ENCODE measurements around the gene EEF2K.
"Not testable (repeated sequence)": the region's sequence is repeated elsewhere in the genome, so short reads cannot be mapped to it uniquely, and the experiment has no call there.

EEF2K gene

DNA sequence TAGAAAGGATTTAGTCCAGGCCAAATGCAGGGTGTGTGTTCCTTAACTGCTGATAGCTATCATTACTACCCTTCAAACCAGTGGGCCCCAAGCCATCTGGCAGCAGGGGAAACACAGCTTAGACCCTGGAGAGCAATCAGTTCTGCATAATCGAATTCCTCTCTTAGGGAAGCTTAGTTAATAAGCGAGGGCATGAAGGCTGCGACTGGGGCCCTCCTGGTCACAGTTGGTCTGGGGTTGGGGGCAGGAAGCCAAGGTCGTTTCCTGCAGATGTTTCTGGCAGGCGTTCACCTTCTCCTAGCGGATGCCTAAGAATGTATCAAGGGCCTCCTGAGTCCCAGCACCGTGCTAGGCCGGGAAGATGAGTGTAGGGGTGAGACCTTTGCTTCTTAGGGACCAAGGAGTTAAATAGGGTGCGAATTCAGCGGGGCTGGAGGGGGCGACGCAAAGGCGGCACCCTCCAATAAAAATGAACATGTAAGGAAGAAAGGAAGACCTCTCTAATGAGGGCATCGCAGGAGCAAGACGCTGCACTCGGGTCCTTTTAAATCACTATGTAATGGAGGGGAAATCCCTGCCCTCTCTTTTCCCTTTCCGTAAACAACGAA, 16.5 kb upstream of the EEF2K start:
- no peak for DNase-seq (ENCODE audit: insufficient read length, low spot score)
- FAIRE-seq: no peak

- DNase-seq (ENCODE audit: insufficient read length, low spot score) (peak; percentile 86), FAIRE-seq (peak; percentile 69)
Measured at GRCh38 chr16:22190081-22190775, 15.8 kb upstream of the EEF2K start.

DNA sequence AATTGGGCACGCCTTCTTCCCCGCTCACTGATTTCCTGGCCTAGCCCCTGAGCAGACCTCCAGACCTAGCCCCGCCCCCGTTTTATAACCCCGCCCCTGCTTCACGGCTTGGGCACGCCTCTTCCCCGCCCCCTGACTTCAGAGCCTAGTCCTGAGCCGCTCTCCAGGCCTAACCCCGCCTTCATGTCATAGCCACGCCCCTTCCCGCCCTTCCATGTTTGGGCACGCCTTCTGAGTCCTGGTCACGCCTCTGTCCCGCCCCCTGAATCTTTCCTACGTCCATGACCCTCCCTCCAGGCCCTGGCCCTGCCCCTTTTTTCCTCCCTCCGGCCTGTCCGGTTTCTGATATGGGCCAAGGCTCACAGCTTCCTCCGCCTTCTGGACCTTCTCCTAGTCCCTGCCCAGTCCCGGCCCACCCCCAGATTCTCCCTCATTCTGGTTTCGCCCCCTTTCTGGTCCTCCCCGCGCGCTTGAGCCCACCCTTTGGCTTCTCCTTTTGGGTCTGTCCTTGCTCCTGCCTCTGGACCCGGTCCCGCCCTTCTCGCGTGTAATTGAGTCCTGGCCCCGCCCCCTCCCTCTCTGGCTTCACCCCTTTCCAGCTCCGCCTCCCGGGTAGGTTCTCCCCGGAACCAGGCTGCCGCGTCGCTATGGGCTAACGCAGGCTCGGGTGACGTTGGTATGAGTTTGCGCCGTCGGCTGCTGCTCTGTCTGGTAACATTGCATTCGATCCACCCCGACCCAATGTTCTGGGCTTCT, 15.1 kb upstream of the EEF2K start:
- DNase-seq (ENCODE audit: insufficient read length, low spot score) (peak; percentile 87), FAIRE-seq (peak; percentile 54)

DNA sequence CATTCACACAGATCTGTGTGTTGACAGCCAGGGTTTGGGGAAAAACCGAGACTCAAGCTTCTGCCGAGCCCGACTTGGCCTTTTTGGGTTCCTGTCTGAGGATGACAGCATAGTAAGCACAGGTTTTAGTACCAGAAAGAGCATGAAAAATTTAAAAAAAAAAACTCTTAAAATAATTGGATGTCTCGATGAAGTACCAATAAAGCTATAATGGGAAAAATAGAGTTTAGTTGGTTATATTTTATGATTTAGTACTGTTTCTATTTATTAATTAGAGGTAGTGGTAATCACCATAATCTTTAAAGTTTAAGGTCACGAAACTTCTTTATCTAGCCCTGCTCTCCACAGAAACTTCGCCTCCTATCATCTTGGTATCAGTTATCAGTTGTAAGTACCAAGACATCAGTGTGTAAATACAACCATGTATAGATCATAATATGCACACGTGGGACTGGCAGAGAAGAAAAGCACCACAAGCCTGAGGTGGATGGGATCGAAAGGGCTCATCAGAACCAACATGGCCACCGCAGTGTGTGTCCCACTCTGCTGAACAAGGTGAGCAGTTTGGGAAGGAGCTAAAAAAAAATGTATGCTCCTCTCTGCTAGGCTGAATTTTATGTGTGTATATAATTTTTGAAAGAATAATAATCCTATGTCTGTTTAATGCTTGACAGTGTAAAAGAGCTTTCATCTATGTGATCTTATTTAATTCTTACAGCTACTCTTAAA, 14.4 kb upstream of the EEF2K start:
- DNase-seq (ENCODE audit: insufficient read length, low spot score): no peak
- no peak for FAIRE-seq

DNA sequence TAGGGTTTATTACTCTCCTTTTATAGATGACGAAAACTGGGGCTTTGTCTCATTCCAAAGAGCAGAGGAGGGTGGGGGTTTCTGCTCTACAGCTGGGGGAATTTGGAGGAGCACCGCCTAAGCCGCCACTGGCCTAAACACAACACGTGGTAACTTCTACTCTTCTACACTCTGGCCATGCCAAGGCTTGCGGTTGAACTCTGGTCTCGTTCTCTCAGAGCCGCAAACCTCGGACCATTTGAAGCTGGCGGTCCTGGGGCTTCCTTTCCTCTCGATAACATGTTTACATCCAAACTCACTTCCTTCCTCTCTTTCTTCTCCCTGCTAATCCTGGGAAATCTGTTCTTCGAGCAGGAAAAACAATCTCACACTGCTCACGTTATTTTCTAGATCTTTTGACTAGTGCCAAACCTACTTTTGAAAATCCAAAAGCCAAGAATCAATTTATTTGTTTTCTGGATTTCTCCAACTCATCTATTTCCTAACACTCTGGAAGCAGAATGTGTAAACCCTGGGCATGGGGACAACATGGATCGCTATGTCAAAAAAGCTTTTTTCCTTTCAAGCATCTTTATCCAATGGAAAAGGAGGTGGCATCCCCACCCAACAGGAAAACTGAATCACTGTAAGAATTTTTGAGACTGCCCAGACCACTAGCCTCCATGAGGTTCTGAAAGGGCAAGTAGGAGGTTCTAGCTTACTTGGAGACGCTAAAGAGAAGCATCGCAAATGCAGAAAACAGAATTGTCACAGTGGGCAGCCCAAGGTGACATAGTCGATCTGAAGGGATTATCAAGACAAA, 13.6 kb upstream of the EEF2K start:
- no peak for DNase-seq (ENCODE audit: insufficient read length, low spot score)
- no peak for FAIRE-seq

DNA sequence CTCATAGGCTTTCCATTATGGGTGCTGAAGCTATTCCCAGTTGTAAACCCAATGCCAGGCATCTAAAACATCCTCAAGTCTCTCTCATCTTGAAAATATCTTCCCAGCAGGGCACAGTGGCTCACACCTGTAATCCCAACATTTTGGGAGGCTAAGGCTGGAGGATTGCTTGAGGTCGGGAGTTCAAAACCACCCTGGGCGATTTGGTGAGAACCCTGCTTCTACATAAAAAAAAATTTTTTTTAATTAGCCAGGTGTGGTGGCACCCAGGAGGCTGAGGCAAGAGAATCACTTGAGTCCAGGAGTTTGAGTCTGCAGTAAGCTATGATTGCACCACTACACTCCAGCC, 13.0 kb upstream of the EEF2K start:
- no peak for DNase-seq (ENCODE audit: insufficient read length, low spot score)
- no peak for FAIRE-seq

DNA sequence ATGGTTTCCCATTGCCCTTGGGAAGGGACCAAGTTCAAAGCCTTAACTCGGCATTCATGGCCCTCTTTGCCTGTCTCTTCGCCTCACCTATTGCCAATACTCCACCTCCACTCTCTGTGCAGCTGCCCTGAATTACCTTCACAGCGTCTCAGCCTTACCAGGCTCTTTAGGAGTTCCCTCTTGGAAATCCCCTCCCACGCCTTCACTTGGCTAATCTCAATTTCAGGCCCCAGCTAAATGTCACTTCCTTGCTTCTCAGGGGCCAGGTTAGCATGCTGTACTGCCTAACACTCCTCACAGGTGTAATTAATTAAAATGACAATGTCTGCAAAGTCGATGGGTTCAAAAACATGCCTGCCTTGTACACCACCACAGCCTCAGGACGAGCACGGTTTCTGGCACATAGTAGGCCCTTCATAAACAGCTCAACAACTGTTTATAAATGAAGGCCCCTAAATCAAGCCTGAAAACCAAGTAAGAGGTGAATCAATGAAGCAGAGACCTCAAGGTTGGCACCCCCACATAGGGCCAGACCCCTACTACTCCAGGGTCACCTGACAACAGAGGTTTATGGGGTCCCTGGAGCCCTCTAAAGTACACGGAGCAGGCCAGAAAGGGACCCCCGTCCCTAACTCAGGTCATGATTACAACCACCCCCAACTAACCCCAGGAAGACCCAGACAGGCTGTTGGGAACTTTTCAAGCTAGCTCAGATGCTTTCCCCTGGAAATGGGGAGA, 11.2 kb upstream of the EEF2K start:
- DNase-seq (ENCODE audit: insufficient read length, low spot score): no peak
- no peak for FAIRE-seq

DNA sequence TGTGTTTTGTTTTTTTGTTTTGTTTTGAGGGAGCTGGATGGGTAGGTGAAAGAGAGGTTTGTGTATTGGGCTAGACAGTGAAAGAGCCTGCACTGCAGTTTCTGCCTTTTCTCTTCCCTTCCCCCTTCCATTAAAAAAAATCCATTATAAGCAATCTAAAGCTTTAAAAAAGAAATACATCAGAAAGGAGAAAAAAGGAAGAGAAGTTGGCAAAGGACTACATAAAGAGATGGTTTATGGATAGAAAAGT, 10.7 kb upstream of the EEF2K start:
- FAIRE-seq (no peak), DNase-seq (ENCODE audit: insufficient read length, low spot score) (no peak)

DNA sequence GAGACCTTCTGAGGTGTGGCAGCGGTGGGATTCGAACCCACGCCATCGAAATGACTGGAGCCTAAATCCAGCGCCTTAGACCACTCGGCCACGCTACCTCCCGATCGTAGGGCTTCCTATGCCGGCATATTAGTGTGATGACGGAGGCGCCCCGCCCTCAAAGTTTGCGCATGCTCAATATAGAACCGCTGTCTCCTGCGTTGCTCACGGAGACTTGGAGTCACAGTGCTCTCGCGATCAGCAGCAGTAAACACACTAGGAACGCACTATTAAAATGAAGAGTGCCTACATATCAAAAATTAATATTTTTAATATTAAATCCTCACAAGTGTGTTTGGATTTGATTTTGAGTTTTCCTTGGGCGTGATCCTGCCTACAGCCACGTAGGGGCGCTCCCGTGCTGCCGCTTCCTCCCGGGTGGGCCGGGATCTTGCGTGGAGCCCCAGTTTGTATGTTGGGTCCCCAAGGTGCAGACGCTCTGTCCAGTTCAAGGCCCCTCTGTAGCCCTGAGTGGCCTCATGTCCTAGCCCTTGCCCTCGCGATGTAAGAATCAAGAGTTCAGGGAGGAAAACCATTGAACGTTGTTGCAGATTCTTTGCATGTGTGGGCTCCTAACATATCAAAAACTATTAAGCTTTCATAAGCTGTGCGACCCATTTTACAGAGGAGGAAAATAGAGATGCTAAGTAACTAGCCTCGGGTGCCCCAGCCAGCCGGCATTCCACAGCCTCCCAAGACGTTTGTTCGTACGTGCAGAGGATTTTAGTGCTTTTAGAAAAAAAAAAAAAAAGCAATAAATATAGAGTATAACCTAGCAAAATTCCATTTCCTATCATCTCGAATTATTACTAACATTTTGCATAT, 10.2 kb upstream of the EEF2K start:
- FAIRE-seq: no peak
- DNase-seq (ENCODE audit: insufficient read length, low spot score): peak; percentile 73

GRCh38 chr16:22196559-22197168, 9.4 kb upstream of the EEF2K start:
- not testable (repeated sequence) for FAIRE-seq; DNase-seq (ENCODE audit: insufficient read length, low spot score)

GRCh38 chr16:22198547-22199293, 7.4 kb upstream of the EEF2K start:
- FAIRE-seq (no peak), DNase-seq (ENCODE audit: insufficient read length, low spot score) (no peak)

GRCh38 chr16:22202261-22202637, 3.8 kb upstream of the EEF2K start:
- DNase-seq (ENCODE audit: insufficient read length, low spot score) (no peak), FAIRE-seq (no peak)

GRCh38 chr16:22203091-22203490, 3.0 kb upstream of the EEF2K start:
- no peak for DNase-seq (ENCODE audit: insufficient read length, low spot score)
- no peak for FAIRE-seq

DNA sequence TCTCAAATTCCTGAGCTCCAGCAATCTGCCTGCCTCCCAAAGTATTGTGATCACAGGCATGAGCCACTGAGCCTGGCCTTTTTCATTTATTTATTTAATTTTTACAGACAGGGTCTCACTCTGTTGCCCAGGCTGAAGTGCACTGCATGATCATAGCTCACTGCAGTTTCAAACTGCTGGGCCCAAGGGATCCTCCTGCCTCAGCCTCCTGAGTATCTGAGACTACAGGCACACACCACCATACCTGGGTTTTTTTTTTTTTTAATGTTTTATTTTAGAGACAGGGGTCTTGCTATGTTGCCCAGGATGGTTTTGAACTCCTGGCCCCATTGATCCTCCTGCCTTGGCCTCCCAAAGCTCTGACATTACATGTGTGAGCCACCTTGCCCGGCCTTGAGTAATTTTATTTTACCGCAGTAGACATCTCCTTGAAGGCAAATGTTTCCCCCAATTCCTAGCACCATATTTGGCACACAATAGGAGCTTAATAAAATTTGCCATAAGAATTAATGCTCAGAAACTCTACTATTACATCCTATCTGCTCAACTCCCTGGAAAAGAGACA, 1.9 kb upstream of the EEF2K start:
- no peak for DNase-seq (ENCODE audit: insufficient read length, low spot score)
- FAIRE-seq: no peak

- DNase-seq (ENCODE audit: insufficient read length, low spot score): no peak
- no peak for FAIRE-seq
Measured at GRCh38 chr16:22205577-22206012, 483 bp upstream of the EEF2K start.

GRCh38 chr16:22206842-22207714, 1.0 kb downstream of the EEF2K start:
- FAIRE-seq (no peak), DNase-seq (ENCODE audit: insufficient read length, low spot score) (peak; percentile 28)

Data from HTR-8/SVneo (cell line).